ENCODE data around the gene CPSF6. TPM values are rescaled to one million over a fixed set of nuclear protein-coding genes. Genes with fewer than 3 reads are reported as not detected.
"Not testable (repeated sequence)": the region's sequence is repeated elsewhere in the genome, so short reads cannot be mapped to it uniquely, and the experiment has no call there.

The CPSF6 gene
- polyA plus RNA-seq, 2 donors: 20.7 to 21.4 TPM

DNA sequence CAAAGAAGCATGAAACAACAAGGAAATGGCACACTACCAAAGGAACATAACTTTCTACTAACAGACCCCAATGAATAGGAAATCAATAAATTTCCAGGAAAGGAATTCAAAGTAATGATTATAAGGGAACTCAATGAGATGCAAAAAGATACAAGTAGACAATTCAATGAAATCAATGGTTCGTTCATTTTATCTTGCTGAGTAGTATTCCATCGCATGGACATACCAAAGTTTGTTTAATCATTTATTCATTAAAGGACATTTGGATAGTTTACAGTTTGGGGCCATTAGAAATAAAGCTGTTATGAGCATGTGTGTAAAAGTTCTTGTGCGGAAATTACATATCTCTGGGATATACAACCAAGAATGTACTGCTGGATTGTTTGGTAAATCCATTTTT, 73.8 kb downstream of the CPSF6 start:
- 95 to 98% methylated on average over 3 of the region's 3 CpGs for WGBS, 2 donors
- Histone ChIP-seq H3K27ac (ENCODE audit: low read depth in 2 of 2, low read length in 1 of 2) (no peak overlapping the region), H3K4me3 (ENCODE audit: low read depth in 1 of 2, low read length in 2 of 2) (no peak overlapping the region), H3K9me3 (ENCODE audit: control insufficient read depth in 2 of 2, insufficient read depth in 1 of 2, low read depth in 1 of 2, low read length in 1 of 2) (peaks cover 4 to 5% of the 10 kb centered on the region in 2 donors), H3K36me3 (ENCODE audit: control insufficient read depth in 2 of 2, insufficient read depth in 2 of 2, low read length in 1 of 2) (no peaks in the 10 kb centered on the region), H3K27me3 (ENCODE audit: control insufficient read depth in 1 of 2, insufficient read depth in 2 of 2, low read length in 2 of 2) (no peaks in the 10 kb centered on the region), H3K4me1 (ENCODE audit: control insufficient read depth in 2 of 2, insufficient read depth in 2 of 2, low read length in 1 of 2) (no peaks in the 10 kb centered on the region)

DNA sequence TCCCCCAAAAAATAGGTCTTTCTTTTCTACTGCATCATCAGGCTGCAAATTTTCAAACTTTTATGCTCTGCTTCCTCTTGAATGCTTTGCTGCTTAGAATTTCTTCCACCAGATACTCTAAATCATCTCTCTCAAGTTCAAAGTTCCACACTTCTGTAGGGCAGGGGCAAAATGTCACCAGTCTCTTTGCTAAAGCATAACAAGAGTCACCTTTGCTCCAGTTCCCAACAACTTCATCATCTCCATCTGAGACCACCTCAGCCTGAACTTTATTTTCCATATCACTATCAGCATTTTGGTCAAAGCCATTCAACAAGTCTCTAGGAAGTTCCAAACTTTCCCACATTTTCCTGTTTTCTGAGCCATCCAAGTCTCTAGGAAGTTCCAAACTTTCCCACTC, 77.4 kb downstream of the CPSF6 start:
- H3K36me3 ChIP-seq (ENCODE audit: control insufficient read depth in 2 of 2, insufficient read depth in 2 of 2, low read length in 1 of 2); H3K4me1 ChIP-seq (ENCODE audit: control insufficient read depth in 2 of 2, insufficient read depth in 2 of 2, low read length in 1 of 2); H3K27ac ChIP-seq (ENCODE audit: low read depth in 2 of 2, low read length in 1 of 2); H3K9me3 ChIP-seq (ENCODE audit: control insufficient read depth in 2 of 2, insufficient read depth in 1 of 2, low read depth in 1 of 2, low read length in 1 of 2); H3K4me3 ChIP-seq (ENCODE audit: low read depth in 1 of 2, low read length in 2 of 2); H3K27me3 ChIP-seq (ENCODE audit: control insufficient read depth in 1 of 2, insufficient read depth in 2 of 2, low read length in 2 of 2): not testable (repeated sequence)

DNA sequence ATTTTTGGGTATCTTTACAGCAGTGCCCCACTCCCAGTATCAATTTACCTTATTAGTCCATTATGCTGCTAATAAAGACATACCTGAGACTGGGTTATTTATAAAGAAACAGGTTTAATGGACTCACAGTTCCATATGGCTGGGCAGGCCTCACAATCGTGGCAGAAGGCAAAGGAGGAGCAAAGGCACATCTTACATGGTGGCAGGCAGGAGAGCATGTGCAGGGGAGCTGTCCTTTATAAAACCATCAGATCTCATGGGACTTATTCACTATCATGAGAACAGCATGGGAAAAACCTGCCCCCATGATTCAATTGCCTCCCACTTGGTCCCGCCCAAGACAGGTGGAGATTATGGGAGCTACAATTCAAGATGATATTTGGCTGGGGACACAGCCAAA, 77.9 kb downstream of the CPSF6 start:
- WGBS, 2 donors: 80 to 86% methylated on average over 2 of the region's 2 CpGs
- not testable (repeated sequence) for H3K27ac ChIP-seq (ENCODE audit: low read depth in 2 of 2, low read length in 1 of 2)

DNA sequence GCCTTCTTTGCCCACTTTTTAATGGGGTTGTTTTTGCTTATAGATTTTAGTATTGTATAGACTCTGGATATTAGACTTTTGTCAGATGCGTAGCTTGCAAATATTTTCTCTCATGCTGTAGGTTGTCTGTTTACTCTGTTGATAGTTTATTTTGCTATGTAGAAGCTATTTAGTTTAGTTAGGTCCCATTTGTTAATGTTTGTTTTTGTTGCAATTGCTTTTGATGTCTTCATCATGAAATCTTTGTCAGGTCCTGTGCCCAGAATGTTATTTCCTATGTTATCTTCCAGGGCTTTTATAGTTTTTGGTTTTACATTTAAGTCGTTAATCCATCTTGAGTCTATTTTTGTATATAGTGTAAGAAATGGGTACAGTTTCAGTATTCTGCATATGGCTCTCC, 78.9 kb downstream of the CPSF6 start:
- 93 to 95% methylated on average over 2 of the region's 2 CpGs for WGBS, 2 donors
- H3K36me3 ChIP-seq (ENCODE audit: control insufficient read depth in 2 of 2, insufficient read depth in 2 of 2, low read length in 1 of 2): no peaks in the 10 kb centered on the region
- no peaks in the 10 kb centered on the region for H3K27me3 ChIP-seq (ENCODE audit: control insufficient read depth in 1 of 2, insufficient read depth in 2 of 2, low read length in 2 of 2)

More for the DNA sequence above, 77.9 kb downstream of the CPSF6 start:
- H3K27me3 ChIP-seq (ENCODE audit: control insufficient read depth in 1 of 2, insufficient read depth in 2 of 2, low read length in 2 of 2); H3K9me3 ChIP-seq (ENCODE audit: control insufficient read depth in 2 of 2, insufficient read depth in 1 of 2, low read depth in 1 of 2, low read length in 1 of 2); H3K4me1 ChIP-seq (ENCODE audit: control insufficient read depth in 2 of 2, insufficient read depth in 2 of 2, low read length in 1 of 2); H3K4me3 ChIP-seq (ENCODE audit: low read depth in 1 of 2, low read length in 2 of 2); H3K36me3 ChIP-seq (ENCODE audit: control insufficient read depth in 2 of 2, insufficient read depth in 2 of 2, low read length in 1 of 2): not testable (repeated sequence)

DNA sequence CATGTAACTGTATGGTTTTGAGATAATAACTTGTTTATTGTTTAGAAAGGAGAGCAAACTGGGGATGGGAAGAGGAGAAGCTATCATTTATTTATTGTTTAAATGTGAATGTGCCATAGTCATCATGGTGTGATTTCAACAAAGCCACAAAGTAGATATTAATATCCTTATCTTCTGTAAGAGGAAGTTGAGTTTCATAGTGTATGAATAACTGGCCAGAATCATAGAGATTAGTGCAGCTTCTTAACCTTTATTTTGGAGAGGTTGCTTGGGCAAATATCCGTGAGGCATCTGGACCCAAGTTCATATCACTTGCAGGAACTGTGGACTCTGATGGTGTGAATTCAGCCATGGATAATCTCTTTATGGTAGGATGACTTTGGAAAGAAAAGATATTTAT, 82.0 kb downstream of the CPSF6 start:
- H3K4me3 ChIP-seq (ENCODE audit: low read depth in 1 of 2, low read length in 2 of 2): no peak overlapping the region
- WGBS, 2 donors: 61 to 64% methylated on average over 1 of the region's 1 CpG
- no peaks in the 10 kb centered on the region for H3K27me3 ChIP-seq (ENCODE audit: control insufficient read depth in 1 of 2, insufficient read depth in 2 of 2, low read length in 2 of 2)
- H3K9me3 ChIP-seq (ENCODE audit: control insufficient read depth in 2 of 2, insufficient read depth in 1 of 2, low read depth in 1 of 2, low read length in 1 of 2): peaks cover 0 to under 1% of the 10 kb centered on the region in 2 donors
- no peak overlapping the region for H3K27ac ChIP-seq (ENCODE audit: low read depth in 2 of 2, low read length in 1 of 2)
- no peaks in the 10 kb centered on the region for H3K36me3 ChIP-seq (ENCODE audit: control insufficient read depth in 2 of 2, insufficient read depth in 2 of 2, low read length in 1 of 2)
- H3K4me1 ChIP-seq (ENCODE audit: control insufficient read depth in 2 of 2, insufficient read depth in 2 of 2, low read length in 1 of 2): no peaks in the 10 kb centered on the region

More for the DNA sequence above, 78.9 kb downstream of the CPSF6 start:
- H3K4me1 ChIP-seq (ENCODE audit: control insufficient read depth in 2 of 2, insufficient read depth in 2 of 2, low read length in 1 of 2): no peaks in the 10 kb centered on the region
- no peak overlapping the region for H3K4me3 ChIP-seq (ENCODE audit: low read depth in 1 of 2, low read length in 2 of 2)
- H3K9me3 ChIP-seq (ENCODE audit: control insufficient read depth in 2 of 2, insufficient read depth in 1 of 2, low read depth in 1 of 2, low read length in 1 of 2): peaks cover 0 to 5% of the 10 kb centered on the region in 2 donors
- H3K27ac ChIP-seq (ENCODE audit: low read depth in 2 of 2, low read length in 1 of 2): no peak overlapping the region

Other genes with a start within 250 kb of the CPSF6 start
- gene LYZ, start 108.8 kb downstream of the CPSF6 start, polyA plus RNA-seq: 10 to 100 TPM in 1 of 2 donors, 1 to 10 TPM in 1; 6.3 to 28.7 TPM
- 10 to 100 TPM in 1 of 2 donors, 1 to 10 TPM in 1; 6.8 to 14.7 TPM for gene YEATS4, start 120.2 kb downstream of the CPSF6 start, polyA plus RNA-seq
- 1 to 10 TPM; 2.8 to 4.9 TPM for gene FRS2, start 230.8 kb downstream of the CPSF6 start, polyA plus RNA-seq